Measurements from ENCODE around the gene PTPRM. TPM values are rescaled to one million over a fixed set of nuclear protein-coding genes. Genes with fewer than 3 reads are reported as not detected.

The PTPRM gene
- total and polyA plus RNA-seq, 2 of the 8 experiments (the other 6 are each of a cell fraction or from before 2014, with no cell fraction given): 4.1 to 7.0 TPM

DNA sequence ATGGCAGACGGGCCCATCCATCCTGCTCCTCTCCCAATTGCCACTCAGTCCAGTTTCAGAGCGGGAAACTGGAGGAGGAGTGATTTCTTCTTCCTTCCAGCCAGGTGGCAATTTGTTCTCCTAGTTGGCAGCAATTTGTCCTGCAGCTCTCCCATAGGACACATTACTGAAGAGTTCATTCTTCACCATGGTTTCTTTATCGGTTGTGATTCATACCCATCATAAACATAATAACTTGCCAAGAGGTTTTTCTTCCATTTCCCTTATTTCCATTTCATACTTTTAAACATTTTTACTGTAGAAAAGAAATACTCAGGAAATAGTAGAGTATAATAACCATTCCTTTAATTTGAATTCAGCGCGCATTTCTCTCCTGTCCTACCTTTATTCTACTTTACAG lies 664.2 kb downstream of the PTPRM start (continued):
- TF ChIP-seq, protein P1, sequence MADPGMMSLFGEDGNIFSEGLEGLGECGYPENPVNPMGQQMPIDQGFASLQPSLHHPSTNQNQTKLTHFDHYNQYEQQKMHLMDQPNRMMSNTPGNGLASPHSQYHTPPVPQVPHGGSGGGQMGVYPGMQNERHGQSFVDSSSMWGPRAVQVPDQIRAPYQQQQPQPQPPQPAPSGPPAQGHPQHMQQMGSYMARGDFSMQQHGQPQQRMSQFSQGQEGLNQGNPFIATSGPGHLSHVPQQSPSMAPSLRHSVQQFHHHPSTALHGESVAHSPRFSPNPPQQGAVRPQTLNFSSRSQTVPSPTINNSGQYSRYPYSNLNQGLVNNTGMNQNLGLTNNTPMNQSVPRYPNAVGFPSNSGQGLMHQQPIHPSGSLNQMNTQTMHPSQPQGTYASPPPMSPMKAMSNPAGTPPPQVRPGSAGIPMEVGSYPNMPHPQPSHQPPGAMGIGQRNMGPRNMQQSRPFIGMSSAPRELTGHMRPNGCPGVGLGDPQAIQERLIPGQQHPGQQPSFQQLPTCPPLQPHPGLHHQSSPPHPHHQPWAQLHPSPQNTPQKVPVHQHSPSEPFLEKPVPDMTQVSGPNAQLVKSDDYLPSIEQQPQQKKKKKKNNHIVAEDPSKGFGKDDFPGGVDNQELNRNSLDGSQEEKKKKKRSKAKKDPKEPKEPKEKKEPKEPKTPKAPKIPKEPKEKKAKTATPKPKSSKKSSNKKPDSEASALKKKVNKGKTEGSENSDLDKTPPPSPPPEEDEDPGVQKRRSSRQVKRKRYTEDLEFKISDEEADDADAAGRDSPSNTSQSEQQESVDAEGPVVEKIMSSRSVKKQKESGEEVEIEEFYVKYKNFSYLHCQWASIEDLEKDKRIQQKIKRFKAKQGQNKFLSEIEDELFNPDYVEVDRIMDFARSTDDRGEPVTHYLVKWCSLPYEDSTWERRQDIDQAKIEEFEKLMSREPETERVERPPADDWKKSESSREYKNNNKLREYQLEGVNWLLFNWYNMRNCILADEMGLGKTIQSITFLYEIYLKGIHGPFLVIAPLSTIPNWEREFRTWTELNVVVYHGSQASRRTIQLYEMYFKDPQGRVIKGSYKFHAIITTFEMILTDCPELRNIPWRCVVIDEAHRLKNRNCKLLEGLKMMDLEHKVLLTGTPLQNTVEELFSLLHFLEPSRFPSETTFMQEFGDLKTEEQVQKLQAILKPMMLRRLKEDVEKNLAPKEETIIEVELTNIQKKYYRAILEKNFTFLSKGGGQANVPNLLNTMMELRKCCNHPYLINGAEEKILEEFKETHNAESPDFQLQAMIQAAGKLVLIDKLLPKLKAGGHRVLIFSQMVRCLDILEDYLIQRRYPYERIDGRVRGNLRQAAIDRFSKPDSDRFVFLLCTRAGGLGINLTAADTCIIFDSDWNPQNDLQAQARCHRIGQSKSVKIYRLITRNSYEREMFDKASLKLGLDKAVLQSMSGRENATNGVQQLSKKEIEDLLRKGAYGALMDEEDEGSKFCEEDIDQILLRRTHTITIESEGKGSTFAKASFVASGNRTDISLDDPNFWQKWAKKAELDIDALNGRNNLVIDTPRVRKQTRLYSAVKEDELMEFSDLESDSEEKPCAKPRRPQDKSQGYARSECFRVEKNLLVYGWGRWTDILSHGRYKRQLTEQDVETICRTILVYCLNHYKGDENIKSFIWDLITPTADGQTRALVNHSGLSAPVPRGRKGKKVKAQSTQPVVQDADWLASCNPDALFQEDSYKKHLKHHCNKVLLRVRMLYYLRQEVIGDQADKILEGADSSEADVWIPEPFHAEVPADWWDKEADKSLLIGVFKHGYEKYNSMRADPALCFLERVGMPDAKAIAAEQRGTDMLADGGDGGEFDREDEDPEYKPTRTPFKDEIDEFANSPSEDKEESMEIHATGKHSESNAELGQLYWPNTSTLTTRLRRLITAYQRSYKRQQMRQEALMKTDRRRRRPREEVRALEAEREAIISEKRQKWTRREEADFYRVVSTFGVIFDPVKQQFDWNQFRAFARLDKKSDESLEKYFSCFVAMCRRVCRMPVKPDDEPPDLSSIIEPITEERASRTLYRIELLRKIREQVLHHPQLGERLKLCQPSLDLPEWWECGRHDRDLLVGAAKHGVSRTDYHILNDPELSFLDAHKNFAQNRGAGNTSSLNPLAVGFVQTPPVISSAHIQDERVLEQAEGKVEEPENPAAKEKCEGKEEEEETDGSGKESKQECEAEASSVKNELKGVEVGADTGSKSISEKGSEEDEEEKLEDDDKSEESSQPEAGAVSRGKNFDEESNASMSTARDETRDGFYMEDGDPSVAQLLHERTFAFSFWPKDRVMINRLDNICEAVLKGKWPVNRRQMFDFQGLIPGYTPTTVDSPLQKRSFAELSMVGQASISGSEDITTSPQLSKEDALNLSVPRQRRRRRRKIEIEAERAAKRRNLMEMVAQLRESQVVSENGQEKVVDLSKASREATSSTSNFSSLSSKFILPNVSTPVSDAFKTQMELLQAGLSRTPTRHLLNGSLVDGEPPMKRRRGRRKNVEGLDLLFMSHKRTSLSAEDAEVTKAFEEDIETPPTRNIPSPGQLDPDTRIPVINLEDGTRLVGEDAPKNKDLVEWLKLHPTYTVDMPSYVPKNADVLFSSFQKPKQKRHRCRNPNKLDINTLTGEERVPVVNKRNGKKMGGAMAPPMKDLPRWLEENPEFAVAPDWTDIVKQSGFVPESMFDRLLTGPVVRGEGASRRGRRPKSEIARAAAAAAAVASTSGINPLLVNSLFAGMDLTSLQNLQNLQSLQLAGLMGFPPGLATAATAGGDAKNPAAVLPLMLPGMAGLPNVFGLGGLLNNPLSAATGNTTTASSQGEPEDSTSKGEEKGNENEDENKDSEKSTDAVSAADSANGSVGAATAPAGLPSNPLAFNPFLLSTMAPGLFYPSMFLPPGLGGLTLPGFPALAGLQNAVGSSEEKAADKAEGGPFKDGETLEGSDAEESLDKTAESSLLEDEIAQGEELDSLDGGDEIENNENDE (IDR thresholded peaks at IDR 0.05; ENCODE audit: insufficient replicate concordance, low read length): no peak
- TF ChIP-seq TAF1 (IDR thresholded peaks at IDR 0.05; ENCODE audit: low read depth, low read length) (no peak), CHD1 (IDR thresholded peaks at IDR 0.05; ENCODE audit: low read depth, low read length) (no peak), SRF (IDR thresholded peaks at IDR 0.05; ENCODE audit: low read depth, low read length) (no peak), JUND (IDR thresholded peaks at IDR 0.05; ENCODE audit: low read length) (no peak), SIX5 (IDR thresholded peaks at IDR 0.05; ENCODE audit: low read depth, low read length) (no peak), KDM1A (IDR thresholded peaks at IDR 0.05; ENCODE audit: borderline replicate concordance, low read length) (no peak)
